GM15510 (cell line): ENCODE measurements around the gene SEMA5A.

Experiments used
- POLR2A ChIP-seq: IDR thresholded peaks from 3 replicates; pipeline ENCODE4 v1.6.1; 2011; ENCODE audit warnings: borderline replicate concordance; ENCODE audit not compliant: insufficient read length; ENCODE audit errors: extremely low read depth

Gene SEMA5A

GRCh38 chr5:9165546-9165945 is 380.3 kb downstream of the SEMA5A start:
- TF ChIP-seq POLR2A: no peak

- TF ChIP-seq POLR2A: no peak
Observed at GRCh38 chr5:9160747-9161146, 385.1 kb downstream of the SEMA5A start.

GRCh38 chr5:9157811-9158210 is 388.1 kb downstream of the SEMA5A start:
- TF ChIP-seq POLR2A: no peak

GRCh38 chr5:9157020-9157419 is 388.9 kb downstream of the SEMA5A start:
- no peak for TF ChIP-seq POLR2A

- no peak for TF ChIP-seq POLR2A
Observed at GRCh38 chr5:9156282-9156681, 389.6 kb downstream of the SEMA5A start.

GRCh38 chr5:9151684-9152427 is 394.0 kb downstream of the SEMA5A start:
- no peak for TF ChIP-seq POLR2A

GRCh38 chr5:9149988-9150387 is 395.9 kb downstream of the SEMA5A start:
- TF ChIP-seq POLR2A: no peak

GRCh38 chr5:9148242-9148641 is 397.6 kb downstream of the SEMA5A start:
- TF ChIP-seq POLR2A: no peak

- no peak for TF ChIP-seq POLR2A
Observed at GRCh38 chr5:9140711-9141110, 405.2 kb downstream of the SEMA5A start.

- no peak for TF ChIP-seq POLR2A
Observed at GRCh38 chr5:9140202-9140601, 405.7 kb downstream of the SEMA5A start.

- TF ChIP-seq POLR2A: no peak
Observed at GRCh38 chr5:9139344-9139743, 406.5 kb downstream of the SEMA5A start.

- TF ChIP-seq POLR2A: no peak
Observed at GRCh38 chr5:9128136-9128535, 417.7 kb downstream of the SEMA5A start.

- no peak for TF ChIP-seq POLR2A
Observed at GRCh38 chr5:9126490-9126889, 419.4 kb downstream of the SEMA5A start.

- no peak for TF ChIP-seq POLR2A
Observed at GRCh38 chr5:9125852-9126251, 420.0 kb downstream of the SEMA5A start.

GRCh38 chr5:9124838-9125237 is 421.0 kb downstream of the SEMA5A start:
- no peak for TF ChIP-seq POLR2A

- no peak for TF ChIP-seq POLR2A
Observed at GRCh38 chr5:9124071-9124470, 421.8 kb downstream of the SEMA5A start.

- no peak for TF ChIP-seq POLR2A
Observed at GRCh38 chr5:9122528-9122927, 423.3 kb downstream of the SEMA5A start.

- TF ChIP-seq POLR2A: no peak
Observed at GRCh38 chr5:9121597-9121996, 424.3 kb downstream of the SEMA5A start.

GRCh38 chr5:9118852-9119251 is 427.0 kb downstream of the SEMA5A start:
- TF ChIP-seq POLR2A: no peak
